Ovary (tissue), 9 donors: ENCODE measurements around the gene INTS6. TPM values are rescaled to one million over a fixed set of nuclear protein-coding genes. Genes with fewer than 3 reads are reported as not detected.

Experiments used
- DNase-seq, 5 donors: peaks; one replicate each; pipeline ENCODE4 v3.0.0-alpha.2; 2019 to 2020
- H3K27ac ChIP-seq, 2 donors: fragments of 200-600 bp; one replicate each; pipeline versions ENCODE4 v1.5.1 to v1.8.0; 2019 to 2022
- H3K27me3 ChIP-seq: fragments of 200-600 bp; one replicate; pipeline ENCODE4 v1.8.0; 2022
- H3K36me3 ChIP-seq: fragments of 200-600 bp; sonication (generic); one replicate; pipeline ENCODE4 v1.5.1; 2019
- H3K4me1 ChIP-seq: one replicate; pipeline ENCODE4 v1.8.1; 2013; ENCODE audit warnings: mild to moderate bottlenecking, moderate library complexity; ENCODE audit not compliant: insufficient read depth
- H3K4me3 ChIP-seq: fragments of 200-600 bp; sonication (generic); one replicate; pipeline ENCODE4 v1.5.1; 2017
- H3K9me3 ChIP-seq, 2 donors: fragments of 200-600 bp in 1 of 2; sonication (generic) in 1 of 2; one replicate each; pipeline versions ENCODE4 v1.5.1 to v1.8.1; 2013 to 2019; ENCODE audit warnings: mild to moderate bottlenecking in 1 of 2, moderate library complexity in 1 of 2
- EP300 ChIP-seq: sonication (generic); formaldehyde crosslinking; IDR thresholded peaks from one replicate; pipeline ENCODE4 v1.6.1; 2017; ENCODE audit warnings: antibody characterized with exemption
- POLR2A ChIP-seq: fragments of 450-650 bp; IDR thresholded peaks from one replicate; pipeline ENCODE4 v1.6.1; 2017; ENCODE audit warnings: antibody characterized with exemption, mild to moderate bottlenecking, moderate library complexity
- WGBS, 3 donors: extraction: QIAGEN DNeasy Blood & Tissue Kit in 1 of 3; methylation state at CpG; one replicate each; pipeline versions ENCODE4 v1.1.5 to v1.1.7; 2013 to 2017; 5-methylcytosine and 5-hydroxymethylcytosine counted together
- intact Hi-C, 4 donors: fragments of 100-400 bp; cut with DNase I; formaldehyde crosslinking; loops; one replicate each; pipeline versions ENCODE4 v1.11.0 to v1.15.1; 2022 to 2023
- microRNA-seq, 3 donors: library from miRNA; unstranded; fragments of <30 nt; microRNA quantifications; one replicate each; pipeline versions ENCODE4 to v1.2.0, GENCODE V29; 2019 to 2020
- polyA plus RNA-seq, 2 donors: library from polyadenylated mRNA; stranded (reverse); fragments of 200-250 nt in 1 of 2; fragments of 350-450 nt in 1 of 2; fragmentation: Illumina TruSeq in 1 of 2; extraction: RNeasy Lipid Tissue Mini Kit (QIAGEN cat#74804) in 1 of 2; gene quantifications; one replicate each; pipeline ENCODE4 v1.2.3, GENCODE V29; 2013 to 2014
- small RNA-seq: library from RNA; depleted of rRNA; stranded (forward); fragments of <200 nt; gene quantifications from one replicate; pipeline ENCODE3, GENCODE V24; 2016
- total RNA-seq, 7 donors: library from RNA; depleted of rRNA in 2 of 7; stranded (reverse); fragments of >200 nt in 2 of 7; fragmentation: NEBNext Ultra II Directional in 3 of 7; extraction: Animal tissue kit (Norgen Biotek cat#: 25700) in 3 of 7; gene quantifications; one replicate each; pipeline versions ENCODE4 v1.1.0 to v1.2.4, GENCODE V29; 2016 to 2023
- TF ChIP-seq, protein P1 (sequence below), 3 donors: fragments of 450-650 bp in 2 of 3; fragments of 200-600 bp in 1 of 3; IDR thresholded peaks; one replicate each; pipeline versions ENCODE4 v1.5.1 to v1.8.0; 2016 to 2022; ENCODE audit warnings: antibody characterized with exemption in 3 of 3, mild to moderate bottlenecking in 1 of 3
- donor health status: DM: no; HTN: no; CAD: no; lungs with moderate emphysema.
- donor health status: DM: no; HTN: no; CAD: no.
- donor health status: Bipolar disorder and iron deficiency.
- donor health status: DM: yes; HTN: yes; CAD: no.
- donor health status: DM: no; HTN: no; CAD: no.
- donor health status: DM: yes; HTN: yes; CAD: no.

The INTS6 gene
- total and polyA plus RNA-seq, 9 donors, result 11.2 to 38.9 (median 29.2) TPM

- no peak for DNase-seq
- Histone ChIP-seq H3K27ac (no peak overlapping the region), H3K4me3 (no peak overlapping the region), H3K4me1 (peaks cover 2% of the 10 kb centered on the region), H3K27me3 (no peaks in the 10 kb centered on the region), H3K9me3 (no peaks in the 10 kb centered on the region), H3K36me3 (no peaks in the 10 kb centered on the region)
- intact Hi-C loops, result no loop called here
- TF ChIP-seq EP300 (no peak), POLR2A (no peak)
- TF ChIP-seq, protein P1, sequence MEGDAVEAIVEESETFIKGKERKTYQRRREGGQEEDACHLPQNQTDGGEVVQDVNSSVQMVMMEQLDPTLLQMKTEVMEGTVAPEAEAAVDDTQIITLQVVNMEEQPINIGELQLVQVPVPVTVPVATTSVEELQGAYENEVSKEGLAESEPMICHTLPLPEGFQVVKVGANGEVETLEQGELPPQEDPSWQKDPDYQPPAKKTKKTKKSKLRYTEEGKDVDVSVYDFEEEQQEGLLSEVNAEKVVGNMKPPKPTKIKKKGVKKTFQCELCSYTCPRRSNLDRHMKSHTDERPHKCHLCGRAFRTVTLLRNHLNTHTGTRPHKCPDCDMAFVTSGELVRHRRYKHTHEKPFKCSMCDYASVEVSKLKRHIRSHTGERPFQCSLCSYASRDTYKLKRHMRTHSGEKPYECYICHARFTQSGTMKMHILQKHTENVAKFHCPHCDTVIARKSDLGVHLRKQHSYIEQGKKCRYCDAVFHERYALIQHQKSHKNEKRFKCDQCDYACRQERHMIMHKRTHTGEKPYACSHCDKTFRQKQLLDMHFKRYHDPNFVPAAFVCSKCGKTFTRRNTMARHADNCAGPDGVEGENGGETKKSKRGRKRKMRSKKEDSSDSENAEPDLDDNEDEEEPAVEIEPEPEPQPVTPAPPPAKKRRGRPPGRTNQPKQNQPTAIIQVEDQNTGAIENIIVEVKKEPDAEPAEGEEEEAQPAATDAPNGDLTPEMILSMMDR (IDR thresholded peaks at IDR 0.05), result no peak
- 89 to 94% (median 92%) methylated on average over 5 of the region's 5 CpGs for WGBS, 3 donors
These were observed 140.8 kb downstream of the INTS6 start for GRCh38 chr13:51311957-51312520.

Small RNAs within 50 kb of the gene (microRNA-seq; reads per million reads assigned to microRNA genes)
- 0 reads per million in 3 donors for gene MIR5693

Small RNAs within 50 kb of the gene (small RNA-seq; reads per million reads assigned to genes)
- gene MIR5693, result not detected
- not detected for gene RN7SL320P
- gene SNRPGP11, result not detected

Other genes starting within 250 kb of the INTS6 start
- gene FAM124A, start 230.6 kb downstream of the INTS6 start, total RNA-seq, result 1 to 10 TPM in 6 of 7 donors, under 1 TPM in 1; 0.48 to 8.8 (median 1.9) TPM
- gene FAM124A, start 230.6 kb downstream of the INTS6 start, polyA plus RNA-seq, result 1 to 10 TPM in 1 of 2 donors, under 1 TPM in 1; 0.63 to 2.3 TPM
- under 1 TPM in 2 of 7 donors, not detected in 5; 0.11 to 0.18 TPM for gene SERPINE3, start 113.3 kb downstream of the INTS6 start, total RNA-seq
- gene SERPINE3, start 113.3 kb downstream of the INTS6 start, polyA plus RNA-seq, result not detected
- 10 to 100 TPM in 6 of 7 donors, 1 to 10 TPM in 1; 9.9 to 17.9 (median 14.9) TPM for gene WDFY2, start 131.4 kb upstream of the INTS6 start, total RNA-seq
- 10 to 100 TPM in 1 of 2 donors, 1 to 10 TPM in 1; 5.4 to 11.6 TPM for gene WDFY2, start 131.4 kb upstream of the INTS6 start, polyA plus RNA-seq